Panc1 (cell line): ENCODE data around the gene MRGPRX2. TPM values are rescaled to one million over a fixed set of nuclear protein-coding genes. Genes with fewer than 3 reads are reported as not detected.

Experiments used
- ATAC-seq: fragments of 200-7000 bp; cut with Tn5 transposase; 2 replicates; pipeline ENCODE4 v1.9.1; 2020; ENCODE audit warnings: mild to moderate bottlenecking, moderate library complexity
- BruUV-seq: library from RNA; stranded (reverse); fragments of 400-500 nt; replicated peaks from 2 replicates; lab custom pipeline; 2021; lab: Mats Ljungman, UMichigan
- CTCF ChIA-PET: fragments of 300-600 bp; sonication (Branson Sonifier 250); formaldehyde crosslinking; loops from one replicate; lab custom pipeline; 2022; ENCODE audit warnings: antibody characterized with exemption; lab: Charles Lee
- POLR2A ChIA-PET: fragments of 300-600 bp; sonication (Branson Sonifier 250); formaldehyde crosslinking; loops from one replicate; lab custom pipeline; 2022; ENCODE audit warnings: antibody characterized with exemption; lab: Charles Lee
- DNase-seq: peaks from one replicate; pipeline ENCODE4 v3.0.0-alpha.2; 2010; ENCODE audit warnings: low read depth, low spot score
- H3K27ac ChIP-seq: 2 replicates; pipeline ENCODE4 v1.5.1; 2011; ENCODE audit warnings: mild to moderate bottlenecking, low read length, inconsistent platforms
- H3K27me3 ChIP-seq: fragments of 200-500 bp; sonication (Bioruptor generic); 2 replicates; pipeline ENCODE4 v1.6.0; 2014; ENCODE audit warnings: low read length, inconsistent platforms; ENCODE audit not compliant: control insufficient read depth, insufficient read depth
- H3K36me3 ChIP-seq: fragments of 200-500 bp; sonication (Bioruptor generic); 2 replicates; pipeline ENCODE4 v1.5.1; 2014; ENCODE audit warnings: inconsistent platforms, mild to moderate bottlenecking, low read length, moderate library complexity; ENCODE audit not compliant: control insufficient read depth, insufficient read depth
- H3K4me1 ChIP-seq: 2 replicates; pipeline ENCODE4 v1.5.1; 2011; ENCODE audit warnings: inconsistent platforms, mild to moderate bottlenecking, low read length, moderate library complexity; ENCODE audit not compliant: control insufficient read depth, insufficient read depth
- H3K4me3 ChIP-seq, 2 experiments: 2 replicates each; pipeline ENCODE4 v1.5.1; 2011 to 2012; ENCODE audit warnings: low read depth in 2 of 2, low read length in 2 of 2, mild to moderate bottlenecking in 2 of 2, inconsistent platforms in 1 of 2, moderate library complexity in 1 of 2
- H3K9me3 ChIP-seq: fragments of 200-500 bp; sonication (Bioruptor generic); 2 replicates; pipeline ENCODE4 v1.5.1; 2014; ENCODE audit warnings: low read depth, mild to moderate bottlenecking, inconsistent platforms, low read length, moderate library complexity; ENCODE audit not compliant: control insufficient read depth, insufficient read depth
- POLR2AphosphoS5 ChIP-seq: IDR thresholded peaks from 2 replicates; pipeline ENCODE4 v1.6.1; 2012; ENCODE audit warnings: mild to moderate bottlenecking, low read depth, low read length, moderate library complexity
- REST ChIP-seq, 2 experiments: IDR thresholded peaks; 2 replicates each; pipeline ENCODE4 v1.6.1; 2011 to 2012; ENCODE audit warnings: low read depth in 2 of 2, control low read depth in 1 of 2, low read length in 1 of 2, mild to moderate bottlenecking in 1 of 2, moderate library complexity in 1 of 2; ENCODE audit not compliant: insufficient read depth in 1 of 2
- SIN3A ChIP-seq: IDR thresholded peaks from 2 replicates; pipeline ENCODE4 v1.6.1; 2012; ENCODE audit warnings: low read depth, mild to moderate bottlenecking, low read length, moderate library complexity, borderline replicate concordance; ENCODE audit not compliant: insufficient read depth
- TCF7L2 ChIP-seq: IDR thresholded peaks from 2 replicates; pipeline ENCODE4 v1.6.1; 2011; ENCODE audit warnings: mild to moderate bottlenecking, low read depth, low read length, inconsistent platforms
- in situ Hi-C: cut with HindIII; loops from 2 replicates; pipeline ENCODE4 v1.10.0; 2016; ENCODE audit warnings: low sequenced_read_pairs, low pct_unique_long_range_greater_than_20kb
- intact Hi-C: fragments of 100-400 bp; cut with micrococcal nuclease; formaldehyde crosslinking; loops from one replicate; pipeline ENCODE4 v1.10.0; 2022; ENCODE audit not compliant: unreplicated experiment
- total RNA-seq: library from RNA; stranded (reverse); gene quantifications from one replicate; pipeline ENCODE4 v1.2.1, GENCODE V29; 2021; ENCODE audit not compliant: unreplicated experiment
- TF ChIP-seq, protein P1 (sequence below): fragments of 450-650 bp; IDR thresholded peaks from 2 replicates; pipeline ENCODE4 v1.5.1; 2017; ENCODE audit warnings: mild to moderate bottlenecking

The MRGPRX2 gene
- total RNA-seq, 1 experiment from 2014 or later: not detected

DNA sequence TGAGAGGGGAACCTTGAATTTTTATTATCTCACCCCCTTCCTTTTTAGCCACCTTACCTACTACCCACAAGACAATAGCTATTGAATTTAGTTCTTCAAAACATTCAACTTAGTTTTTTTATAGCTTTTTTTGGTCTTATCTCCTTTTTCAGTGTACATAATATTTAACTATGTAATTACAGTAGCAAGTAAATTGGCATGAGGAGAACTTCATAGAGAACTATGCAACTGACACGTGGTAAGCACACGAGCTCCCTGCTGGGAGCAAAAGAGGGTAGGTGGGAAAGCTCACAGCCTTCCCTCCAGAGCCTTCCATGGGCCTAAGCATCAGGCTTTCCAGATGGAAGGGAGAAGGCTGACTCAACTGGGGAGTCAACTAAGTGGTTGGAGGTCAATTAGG is 34.3 kb upstream of the MRGPRX2 start:
- ChIA-PET CTCF (no interaction called here), POLR2A (no interaction called here)
- TF ChIP-seq, protein P1, sequence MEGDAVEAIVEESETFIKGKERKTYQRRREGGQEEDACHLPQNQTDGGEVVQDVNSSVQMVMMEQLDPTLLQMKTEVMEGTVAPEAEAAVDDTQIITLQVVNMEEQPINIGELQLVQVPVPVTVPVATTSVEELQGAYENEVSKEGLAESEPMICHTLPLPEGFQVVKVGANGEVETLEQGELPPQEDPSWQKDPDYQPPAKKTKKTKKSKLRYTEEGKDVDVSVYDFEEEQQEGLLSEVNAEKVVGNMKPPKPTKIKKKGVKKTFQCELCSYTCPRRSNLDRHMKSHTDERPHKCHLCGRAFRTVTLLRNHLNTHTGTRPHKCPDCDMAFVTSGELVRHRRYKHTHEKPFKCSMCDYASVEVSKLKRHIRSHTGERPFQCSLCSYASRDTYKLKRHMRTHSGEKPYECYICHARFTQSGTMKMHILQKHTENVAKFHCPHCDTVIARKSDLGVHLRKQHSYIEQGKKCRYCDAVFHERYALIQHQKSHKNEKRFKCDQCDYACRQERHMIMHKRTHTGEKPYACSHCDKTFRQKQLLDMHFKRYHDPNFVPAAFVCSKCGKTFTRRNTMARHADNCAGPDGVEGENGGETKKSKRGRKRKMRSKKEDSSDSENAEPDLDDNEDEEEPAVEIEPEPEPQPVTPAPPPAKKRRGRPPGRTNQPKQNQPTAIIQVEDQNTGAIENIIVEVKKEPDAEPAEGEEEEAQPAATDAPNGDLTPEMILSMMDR: no peak
- TF ChIP-seq SIN3A (no peak), REST (IDR thresholded peaks at IDR 0.05; ENCODE audit: insufficient read depth in 1 of 2, low read depth in 2 of 2, low read length in 1 of 2) (no peak), POLR2AphosphoS5 (no peak), TCF7L2 (no peak)
- no TSS peak for BruUV-seq
- H3K27ac ChIP-seq: no peak overlapping the region
- H3K4me1 ChIP-seq: no peaks in the 10 kb centered on the region
- H3K36me3 ChIP-seq: no peaks in the 10 kb centered on the region
- no peaks in the 10 kb centered on the region for H3K9me3 ChIP-seq
- intact Hi-C loops: no loop called here
- no peak for ATAC-seq
- no peak overlapping the region for H3K4me3 ChIP-seq
- in situ Hi-C loops: no loop called here
- peaks cover 25% of the 10 kb centered on the region for H3K27me3 ChIP-seq
- DNase-seq: no peak

DNA sequence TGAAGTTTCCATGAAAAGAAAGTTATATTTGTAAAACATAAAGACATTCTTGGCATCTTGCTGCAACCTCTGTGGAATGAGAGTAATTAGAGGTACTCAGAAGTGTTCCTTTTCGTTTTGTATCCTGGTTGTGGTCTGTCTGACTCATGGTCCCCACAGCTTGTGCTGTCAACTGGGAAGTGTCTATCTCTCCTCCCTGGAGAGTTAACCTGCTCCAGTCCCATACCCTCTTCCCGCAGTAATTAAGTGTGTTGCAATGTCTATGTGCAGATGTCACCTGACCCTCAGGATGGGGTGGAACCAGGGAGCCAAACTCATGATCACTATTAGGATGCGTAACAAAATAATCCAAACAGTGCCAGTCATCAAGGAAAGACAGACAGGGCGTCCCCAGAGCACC is 33.5 kb upstream of the MRGPRX2 start:
- Histone ChIP-seq H3K4me3 (no peak overlapping the region), H3K36me3 (no peaks in the 10 kb centered on the region), H3K4me1 (no peaks in the 10 kb centered on the region), H3K9me3 (no peaks in the 10 kb centered on the region), H3K27ac (no peak overlapping the region), H3K27me3 (peaks cover 22% of the 10 kb centered on the region)
- ATAC-seq (no peak), DNase-seq (no peak)
- BruUV-seq: no TSS peak
- POLR2A ChIA-PET: no interaction called here
- TF ChIP-seq REST (IDR thresholded peaks at IDR 0.05; ENCODE audit: insufficient read depth in 1 of 2, low read depth in 2 of 2, low read length in 1 of 2) (no peak), SIN3A (no peak), POLR2AphosphoS5 (no peak), TCF7L2 (no peak)
- TF ChIP-seq, protein P1: no peak
- intact Hi-C loops (no loop called here), in situ Hi-C loops (no loop called here)
- CTCF ChIA-PET: no interaction called here
